ENCODE measurements around the gene CDH10. TPM values are rescaled to one million over a fixed set of nuclear protein-coding genes. Genes with fewer than 3 reads are reported as not detected.

Gene CDH10
- total and polyA plus RNA-seq, 9 of the 15 experiments (the other 6 are each of a cell fraction or from before 2014, with no cell fraction given): not detected

DNA sequence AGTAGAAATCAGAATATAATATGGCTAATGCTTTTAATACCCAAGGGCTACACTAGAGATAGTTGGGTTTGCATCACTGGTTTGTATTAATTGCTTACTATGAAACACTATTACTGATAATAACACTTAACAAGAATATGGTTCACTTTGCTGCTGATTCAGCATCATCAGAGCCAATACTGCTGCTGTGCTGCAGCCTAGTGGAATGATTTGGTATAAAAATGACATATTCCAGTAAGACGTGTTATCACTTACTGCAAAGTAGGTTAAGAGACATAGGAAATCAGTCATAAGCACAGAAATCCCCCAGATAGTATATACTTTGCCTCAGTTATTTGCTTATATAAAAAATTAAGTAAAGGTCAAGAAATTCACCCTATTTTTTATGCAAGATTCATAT, 2.8 kb downstream of the CDH10 start:
- H3K27ac ChIP-seq (ENCODE audit: extremely low read depth, low read depth, low read length): no peak overlapping the region
- H2AFZ ChIP-seq (ENCODE audit: low read depth, low read length): no peak overlapping the region
- H3K4me1 ChIP-seq (replicated peaks in 1 of 2; ENCODE audit: control insufficient read depth in 2 of 2, insufficient read depth in 2 of 2, low read length in 2 of 2): no peaks in the 10 kb centered on the region
- no peaks in the 10 kb centered on the region for H3K27me3 ChIP-seq (ENCODE audit: control insufficient read depth in 2 of 2, insufficient read depth in 2 of 2, low read length in 2 of 2)
- FAIRE-seq (no peak), ATAC-seq (no peak), DNase-seq (ENCODE audit: extremely low read depth in 1 of 4, low spot score in 3 of 4) (peak in 1 of 4 experiments; percentile 9)
- ChIA-PET CTCF (ENCODE audit: low intra/inter-chr PET ratio) (no interaction called here), POLR2A (no interaction called here)
- H3K79me2 ChIP-seq (ENCODE audit: control insufficient read depth, insufficient read depth, low read length): no peaks in the 10 kb centered on the region
- no peaks in the 10 kb centered on the region; the same call in 1 of the 2 replicates for H3K9me3 ChIP-seq (replicated peaks; ENCODE audit: control insufficient read depth, insufficient read depth, low read depth, low read length)
- no peak overlapping the region for H3K4me2 ChIP-seq (ENCODE audit: insufficient read depth, low read length)
- no peaks in the 10 kb centered on the region for H3K9me1 ChIP-seq (ENCODE audit: control insufficient read depth, insufficient read depth, low read length)
- H4K20me1 ChIP-seq (replicated peaks; ENCODE audit: control insufficient read depth, insufficient read depth, low read length): no peaks in the 10 kb centered on the region
- intact Hi-C loops (cut with micrococcal nuclease): no loop called here
- H3K36me3 ChIP-seq (ENCODE audit: control insufficient read depth, insufficient read depth, low read length): no peaks in the 10 kb centered on the region
- WGBS (ENCODE audit: insufficient coverage, low coverage, missing lambda C conversion rate): 10% methylated on average over 1 of the region's 1 CpG
- H3K4me3 ChIP-seq: no peak overlapping the region
- no peak overlapping the region for H3K9ac ChIP-seq (ENCODE audit: insufficient read depth in 1 of 2, low read depth in 2 of 2, low read length in 2 of 2)
- in situ Hi-C loops (cut with MboI): no loop called here
- no TSS peak for BruUV-seq (replicated peaks)
- TF ChIP-seq SMC3 (conservative IDR thresholded peaks at IDR 0.05; ENCODE audit: insufficient read depth, low read depth, low read length): no peak
- no peak for TF ChIP-seq NR2F6 (CRISPR knock-in tag; IDR thresholded peaks at IDR 0.05)
- no peak for TF ChIP-seq DDX20 (tag; IDR thresholded peaks at IDR 0.05; ENCODE audit: low read depth)
- TF ChIP-seq, protein P1, sequence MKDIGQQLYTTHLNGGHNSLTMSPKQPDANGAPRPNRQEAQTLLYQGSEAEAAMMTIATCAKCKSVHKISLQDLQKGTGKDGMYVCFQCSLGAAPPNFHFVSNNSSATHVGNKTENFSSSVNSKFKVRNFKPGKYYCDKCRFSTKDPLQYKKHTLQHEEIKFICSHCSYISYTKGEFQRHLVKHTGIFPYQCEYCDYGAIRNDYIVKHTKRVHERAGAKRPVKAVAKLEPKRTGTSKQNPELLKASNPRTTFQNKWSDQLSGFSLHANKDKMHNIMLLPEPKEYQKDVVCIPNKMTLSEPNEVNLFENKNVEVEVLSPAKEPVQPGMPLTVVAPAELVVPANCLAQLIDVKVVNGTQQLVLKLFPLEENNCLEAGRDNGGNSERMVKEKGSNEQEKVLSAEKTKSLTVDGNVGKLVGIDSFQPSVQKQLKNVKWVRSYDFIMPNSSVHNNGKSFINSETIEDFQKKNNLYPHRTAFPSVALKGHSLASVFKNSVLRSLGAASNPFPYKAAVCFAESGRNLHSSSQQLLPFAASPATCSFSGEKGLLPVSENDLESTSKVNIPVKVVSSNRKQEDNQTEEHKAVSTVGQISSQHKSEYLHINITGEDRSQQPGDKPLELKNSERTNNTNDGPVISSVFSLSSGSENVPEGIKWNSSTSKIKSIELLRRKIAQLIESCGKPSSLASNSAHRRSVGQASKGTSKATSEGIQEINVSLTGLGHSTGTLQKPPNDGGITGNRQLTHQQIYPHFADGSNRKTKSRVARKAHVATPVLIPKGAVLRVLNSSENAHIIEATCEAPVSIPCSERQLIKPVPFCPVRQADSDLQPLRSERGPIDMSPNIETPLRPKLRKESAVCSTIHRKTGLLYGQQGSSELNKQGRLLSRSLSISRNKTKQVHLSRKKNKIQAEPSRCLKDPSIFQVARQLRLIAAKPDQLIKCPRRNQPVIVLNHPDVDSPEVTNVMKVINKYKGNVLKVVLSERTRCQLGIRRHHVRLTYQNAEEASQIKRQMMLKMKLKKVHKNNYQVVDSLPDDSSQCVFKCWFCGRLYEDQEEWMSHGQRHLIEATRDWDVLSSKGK (CRISPR knock-in tag; IDR thresholded peaks at IDR 0.05): no peak
- TF ChIP-seq TEAD4 (IDR thresholded peaks at IDR 0.05; ENCODE audit: low read length): no peak
- TF ChIP-seq TEAD4 (CRISPR knock-in tag; IDR thresholded peaks at IDR 0.05; ENCODE audit: borderline replicate concordance): no peak
- TF ChIP-seq ZNF277 (CRISPR knock-in tag; IDR thresholded peaks at IDR 0.05; ENCODE audit: borderline replicate concordance): no peak
- TF ChIP-seq, protein P2, sequence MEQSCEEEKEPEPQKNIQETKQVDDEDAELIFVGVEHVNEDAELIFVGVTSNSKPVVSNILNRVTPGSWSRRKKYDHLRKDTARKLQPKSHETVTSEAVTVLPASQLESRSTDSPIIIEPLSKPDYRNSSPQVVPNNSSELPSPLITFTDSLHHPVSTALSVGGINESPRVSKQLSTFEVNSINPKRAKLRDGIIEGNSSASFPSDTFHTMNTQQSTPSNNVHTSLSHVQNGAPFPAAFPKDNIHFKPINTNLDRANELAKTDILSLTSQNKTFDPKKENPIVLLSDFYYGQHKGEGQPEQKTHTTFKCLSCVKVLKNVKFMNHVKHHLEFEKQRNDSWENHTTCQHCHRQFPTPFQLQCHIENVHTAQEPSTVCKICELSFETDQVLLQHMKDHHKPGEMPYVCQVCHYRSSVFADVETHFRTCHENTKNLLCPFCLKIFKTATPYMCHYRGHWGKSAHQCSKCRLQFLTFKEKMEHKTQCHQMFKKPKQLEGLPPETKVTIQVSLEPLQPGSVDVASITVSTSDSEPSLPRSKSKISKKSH (CRISPR knock-in tag; IDR thresholded peaks at IDR 0.05): no peak
- TF ChIP-seq MAFK (IDR thresholded peaks at IDR 0.05; ENCODE audit: low read length): peak; percentile 60
- no peak for TF ChIP-seq ELK1 (CRISPR knock-in tag; IDR thresholded peaks at IDR 0.05)
- no peak for TF ChIP-seq CEBPZ (IDR thresholded peaks at IDR 0.05; ENCODE audit: borderline replicate concordance, low read depth, low read length)
- no peak for TF ChIP-seq ZC3H4 (CRISPR knock-in tag; IDR thresholded peaks at IDR 0.05; ENCODE audit: borderline replicate concordance)

All from K562 (cell line).